Right renal cortex interstitium (tissue), 3 donors: ENCODE data around the gene EPHA6. TPM values are rescaled to one million over a fixed set of nuclear protein-coding genes. Genes with fewer than 3 reads are reported as not detected.

Source experiments
- DNase-seq, 3 donors: peaks; one replicate each; pipeline ENCODE4 v3.0.0-alpha.2; 2013; ENCODE audit warnings: low read depth in 3 of 3, low spot score in 2 of 3
- polyA plus RNA-seq, 3 donors: library from polyadenylated mRNA; unstranded; fragments of 120-200 nt; gene quantifications; one replicate each; pipeline ENCODE4 v1.2.1, GENCODE V29; 2013; ENCODE audit not compliant: insufficient read length in 3 of 3

The EPHA6 gene
- 1 to 10 TPM in 1 of 3 donors, under 1 TPM in 2; 0.85 to 1.0 (median 0.92) TPM for polyA plus RNA-seq

- DNase-seq: peak in 1 of 3 donors; percentile 10
These were observed at the start of gene EPHA6 for GRCh38 chr3:96813820-96814650. Gene EPHA6, plus strand, starts transcription at chr3:96814594.

- no peak for DNase-seq
These were observed 37.6 kb upstream of the EPHA6 start for GRCh38 chr3:96776818-96777217.

- no peak for DNase-seq
These were observed 34.6 kb upstream of the EPHA6 start for GRCh38 chr3:96779810-96780209.

GRCh38 chr3:96796101-96796500, 18.3 kb upstream of the EPHA6 start:
- no peak for DNase-seq

- no peak for DNase-seq
These were observed 10.5 kb upstream of the EPHA6 start for GRCh38 chr3:96803870-96804269.

GRCh38 chr3:96806341-96806740, 8.1 kb upstream of the EPHA6 start:
- DNase-seq: no peak

GRCh38 chr3:96813134-96813819, 1.1 kb upstream of the EPHA6 start:
- peak in 2 of 3 donors; percentile 48 to 64 for DNase-seq

GRCh38 chr3:96814651-96815567, 515 bp downstream of the EPHA6 start:
- no peak for DNase-seq

- no peak for DNase-seq
These were observed 16.8 kb downstream of the EPHA6 start for GRCh38 chr3:96831175-96831574.

GRCh38 chr3:96833301-96833700, 18.9 kb downstream of the EPHA6 start:
- DNase-seq: no peak

- DNase-seq: no peak
These were observed 21.9 kb downstream of the EPHA6 start for GRCh38 chr3:96836153-96836915.

GRCh38 chr3:96843505-96844203, 29.3 kb downstream of the EPHA6 start:
- DNase-seq: no peak

- no peak for DNase-seq
These were observed 29.8 kb downstream of the EPHA6 start for GRCh38 chr3:96844204-96844514.

- no peak for DNase-seq
These were observed 38.5 kb downstream of the EPHA6 start for GRCh38 chr3:96852849-96853248.

GRCh38 chr3:96860882-96861281, 46.5 kb downstream of the EPHA6 start:
- DNase-seq: no peak

- peak; percentile 10 to 25 (median 13) for DNase-seq
These were observed 48.8 kb downstream of the EPHA6 start for GRCh38 chr3:96863129-96863740.

- no peak for DNase-seq
These were observed 51.2 kb downstream of the EPHA6 start for GRCh38 chr3:96865605-96866004.

GRCh38 chr3:96869316-96869715, 54.9 kb downstream of the EPHA6 start:
- no peak for DNase-seq

- no peak for DNase-seq
These were observed 63.1 kb downstream of the EPHA6 start for GRCh38 chr3:96877510-96877909.
